ENCODE data around the gene PRIM2.

GRCh38 chr6:57301757-57302156 lies 15.7 kb upstream of the PRIM2 start:
- TF ChIP-seq POLR2A (IDR thresholded peaks at IDR 0.05; ENCODE audit: low read length) (no peak), REST (IDR thresholded peaks at IDR 0.05) (no peak), JUNB (IDR thresholded peaks at IDR 0.05) (no peak), BHLHE40 (IDR thresholded peaks at IDR 0.05; ENCODE audit: low read depth, low read length) (no peak), MAX (IDR thresholded peaks at IDR 0.05) (no peak), RAD21 (conservative IDR thresholded peaks at IDR 0.05 in 1 of 2, IDR thresholded peaks at IDR 0.05 in 1 of 2) (no peak), RCOR1 (IDR thresholded peaks at IDR 0.05; ENCODE audit: low read depth, low read length) (no peak), ELK1 (IDR thresholded peaks at IDR 0.05; ENCODE audit: low read depth, low read length) (no peak), MAFK (IDR thresholded peaks at IDR 0.05; ENCODE audit: partially characterized antibody) (no peak), EP300 (IDR thresholded peaks at IDR 0.05) (no peak), CHD4 (IDR thresholded peaks at IDR 0.05; ENCODE audit: borderline replicate concordance) (no peak), PHF8 (IDR thresholded peaks at IDR 0.05; ENCODE audit: borderline replicate concordance, low read depth) (no peak)
- TF ChIP-seq, protein P1, sequence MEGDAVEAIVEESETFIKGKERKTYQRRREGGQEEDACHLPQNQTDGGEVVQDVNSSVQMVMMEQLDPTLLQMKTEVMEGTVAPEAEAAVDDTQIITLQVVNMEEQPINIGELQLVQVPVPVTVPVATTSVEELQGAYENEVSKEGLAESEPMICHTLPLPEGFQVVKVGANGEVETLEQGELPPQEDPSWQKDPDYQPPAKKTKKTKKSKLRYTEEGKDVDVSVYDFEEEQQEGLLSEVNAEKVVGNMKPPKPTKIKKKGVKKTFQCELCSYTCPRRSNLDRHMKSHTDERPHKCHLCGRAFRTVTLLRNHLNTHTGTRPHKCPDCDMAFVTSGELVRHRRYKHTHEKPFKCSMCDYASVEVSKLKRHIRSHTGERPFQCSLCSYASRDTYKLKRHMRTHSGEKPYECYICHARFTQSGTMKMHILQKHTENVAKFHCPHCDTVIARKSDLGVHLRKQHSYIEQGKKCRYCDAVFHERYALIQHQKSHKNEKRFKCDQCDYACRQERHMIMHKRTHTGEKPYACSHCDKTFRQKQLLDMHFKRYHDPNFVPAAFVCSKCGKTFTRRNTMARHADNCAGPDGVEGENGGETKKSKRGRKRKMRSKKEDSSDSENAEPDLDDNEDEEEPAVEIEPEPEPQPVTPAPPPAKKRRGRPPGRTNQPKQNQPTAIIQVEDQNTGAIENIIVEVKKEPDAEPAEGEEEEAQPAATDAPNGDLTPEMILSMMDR (IDR thresholded peaks at IDR 0.05): no peak
- TF ChIP-seq, protein P2, sequence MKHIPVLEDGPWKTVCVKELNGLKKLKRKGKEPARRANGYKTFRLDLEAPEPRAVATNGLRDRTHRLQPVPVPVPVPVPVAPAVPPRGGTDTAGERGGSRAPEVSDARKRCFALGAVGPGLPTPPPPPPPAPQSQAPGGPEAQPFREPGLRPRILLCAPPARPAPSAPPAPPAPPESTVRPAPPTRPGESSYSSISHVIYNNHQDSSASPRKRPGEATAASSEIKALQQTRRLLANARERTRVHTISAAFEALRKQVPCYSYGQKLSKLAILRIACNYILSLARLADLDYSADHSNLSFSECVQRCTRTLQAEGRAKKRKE (CRISPR knock-in tag; IDR thresholded peaks at IDR 0.05; ENCODE audit: low read depth): no peak

Data from A549 (cell line).